Astrocyte (in vitro differentiated cells and primary cell): Measurements from ENCODE around the gene CBLC. TPM values are rescaled to one million over a fixed set of nuclear protein-coding genes. Genes with fewer than 3 reads are reported as not detected.
"Not testable (repeated sequence)": the region's sequence is repeated elsewhere in the genome, so short reads cannot be mapped to it uniquely, and the experiment has no call there.

Experiments
- DNase-seq: peaks from one replicate; pipeline ENCODE4 v3.0.0-alpha.2; 2010; ENCODE audit warnings: low read depth
- FAIRE-seq: peaks from 2 replicates; lab custom pipeline; 2011; peaks lifted over from hg19 to GRCh38; lab: Jason Lieb, UNC
- H2AFZ ChIP-seq: 2 replicates; pipeline ENCODE4 v1.6.0; 2012; ENCODE audit warnings: low read depth, low read length, inconsistent platforms
- H3K27ac ChIP-seq: 2 replicates; pipeline ENCODE4 v1.5.1; 2011; ENCODE audit warnings: low read depth, low read length, inconsistent platforms
- H3K27me3 ChIP-seq: 2 replicates; pipeline ENCODE4 v1.6.0; 2011; ENCODE audit warnings: low read length, inconsistent platforms; ENCODE audit not compliant: insufficient read depth
- H3K36me3 ChIP-seq: 2 replicates; pipeline ENCODE4 v1.5.1; 2011; ENCODE audit warnings: low read length, inconsistent platforms; ENCODE audit not compliant: insufficient read depth
- H3K4me1 ChIP-seq: 2 replicates; pipeline ENCODE4 v1.5.1; 2011; ENCODE audit warnings: low read length, inconsistent platforms; ENCODE audit not compliant: insufficient read depth
- H3K4me2 ChIP-seq: 2 replicates; pipeline ENCODE4 v1.6.0; 2012; ENCODE audit warnings: low read length, inconsistent platforms
- H3K4me3 ChIP-seq: 2 replicates; pipeline ENCODE4 v1.5.1; 2011; ENCODE audit warnings: low read depth, mild to moderate bottlenecking, low read length, inconsistent platforms; ENCODE audit not compliant: insufficient read depth
- H3K79me2 ChIP-seq: 2 replicates; pipeline ENCODE4 v1.6.0; 2012; ENCODE audit warnings: mild to moderate bottlenecking, low read length, inconsistent platforms; ENCODE audit not compliant: insufficient read depth
- H3K9ac ChIP-seq: 2 replicates; pipeline ENCODE4 v1.6.0; 2012; ENCODE audit warnings: mild to moderate bottlenecking, low read length, inconsistent platforms
- H3K9me3 ChIP-seq: 2 replicates; pipeline ENCODE4 v1.5.1; 2012; ENCODE audit warnings: low read depth, mild to moderate bottlenecking, low read length, inconsistent platforms; ENCODE audit not compliant: insufficient read depth
- H4K20me1 ChIP-seq: 2 replicates; pipeline ENCODE4 v1.6.0; 2012; ENCODE audit warnings: low read length, inconsistent platforms; ENCODE audit not compliant: insufficient read depth
- H3K27ac Mint-ChIP-seq: one replicate; pipeline ENCODE4 v1.8.0; 2021; ENCODE audit warnings: mild to moderate bottlenecking, mixed read lengths; ENCODE audit not compliant: unreplicated experiment
- H3K27me3 Mint-ChIP-seq: one replicate; pipeline ENCODE4 v1.8.0; 2021; ENCODE audit warnings: low read depth, mixed read lengths; ENCODE audit not compliant: unreplicated experiment
- H3K36me3 Mint-ChIP-seq: one replicate; pipeline ENCODE4 v1.8.0; 2021; ENCODE audit warnings: low read depth, mixed read lengths; ENCODE audit not compliant: unreplicated experiment
- H3K4me1 Mint-ChIP-seq: one replicate; pipeline ENCODE4 v1.8.0; 2021; ENCODE audit warnings: low read depth, mixed read lengths; ENCODE audit not compliant: unreplicated experiment
- H3K4me3 Mint-ChIP-seq: one replicate; pipeline ENCODE4 v1.8.0; 2021; ENCODE audit warnings: mild to moderate bottlenecking, moderate library complexity, mixed read lengths; ENCODE audit not compliant: unreplicated experiment
- H3K9me3 Mint-ChIP-seq: one replicate; pipeline ENCODE4 v1.8.0; 2021; ENCODE audit warnings: mild to moderate bottlenecking, mixed read lengths; ENCODE audit not compliant: unreplicated experiment
- EZH2 ChIP-seq: IDR thresholded peaks from 2 replicates; pipeline ENCODE4 v1.6.1; 2012; ENCODE audit warnings: mild to moderate bottlenecking, low read length, inconsistent platforms; ENCODE audit not compliant: insufficient read depth
- total RNA-seq: library from RNA; stranded (reverse); gene quantifications from 2 replicates; pipeline ENCODE4 v1.2.1, GENCODE V29; 2021
- TF ChIP-seq, protein P1 (sequence below): IDR thresholded peaks from 2 replicates; pipeline ENCODE4 v1.5.1; 2011; ENCODE audit warnings: low read depth, mild to moderate bottlenecking, inconsistent platforms, low read length, moderate library complexity; ENCODE audit not compliant: insufficient read depth

Gene CBLC
- total RNA-seq, 1 donor from 2014 or later = not detected

DNA sequence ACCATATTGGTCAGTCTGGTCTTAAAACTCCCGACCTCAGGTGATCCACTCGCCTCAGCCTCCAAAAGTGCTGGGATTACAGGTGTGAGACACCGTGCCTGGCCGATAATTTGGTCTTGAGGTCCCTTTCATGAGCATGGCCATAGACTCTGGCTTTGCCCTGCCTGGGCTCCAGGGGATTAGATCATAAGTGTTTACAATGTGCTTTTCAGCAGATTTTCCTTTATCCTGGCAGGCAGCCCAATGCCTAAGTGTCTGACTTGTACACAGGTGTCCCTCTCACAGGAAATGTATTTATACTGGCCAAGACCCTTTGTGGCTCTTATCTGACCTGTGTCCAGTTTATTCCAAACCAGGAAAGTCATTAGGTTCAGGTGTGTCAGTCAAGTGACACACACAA lies 47.1 kb downstream of the CBLC start:
- peaks cover 33% of the 10 kb centered on the region for H3K27me3 Mint-ChIP-seq
- no peak for FAIRE-seq

DNA sequence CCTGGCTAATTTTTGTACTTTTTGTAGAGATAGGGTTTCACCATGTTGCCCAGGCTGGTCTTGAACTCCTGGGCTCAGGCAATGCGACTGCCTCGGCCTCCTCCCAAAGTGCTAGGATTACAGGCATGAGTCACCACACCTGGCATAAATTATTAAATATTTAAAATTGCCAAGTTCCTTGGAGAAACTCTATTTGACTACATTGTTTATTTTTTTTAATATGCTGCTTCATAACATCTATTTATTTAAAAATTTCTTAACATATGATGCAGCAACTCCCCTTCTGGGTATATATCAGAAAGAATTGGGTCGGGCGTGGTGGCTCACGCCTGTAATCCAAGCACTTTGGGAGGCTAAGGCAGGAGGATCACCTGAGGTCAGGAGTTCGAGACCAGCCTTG lies 55.2 kb downstream of the CBLC start:
- H3K27me3 Mint-ChIP-seq = peaks cover 19% of the 10 kb centered on the region
- not testable (repeated sequence) for H3K79me2 ChIP-seq, DNase-seq, H3K4me1 ChIP-seq, H3K4me3 ChIP-seq, H3K9ac ChIP-seq, H3K27me3 ChIP-seq, H3K4me3 Mint-ChIP-seq, H3K9me3 ChIP-seq, H2AFZ ChIP-seq, H4K20me1 ChIP-seq, H3K4me1 Mint-ChIP-seq, H3K4me2 ChIP-seq, H3K36me3 ChIP-seq, H3K9me3 Mint-ChIP-seq, H3K36me3 Mint-ChIP-seq, H3K27ac Mint-ChIP-seq, H3K27ac ChIP-seq, FAIRE-seq

More for the DNA sequence above, 47.1 kb downstream of the CBLC start:
- no peak overlapping the region for H3K9ac ChIP-seq
- no peak overlapping the region for H3K27ac Mint-ChIP-seq
- no peak overlapping the region for H3K4me3 ChIP-seq
- no peaks in the 10 kb centered on the region for H3K9me3 Mint-ChIP-seq
- no peaks in the 10 kb centered on the region for H4K20me1 ChIP-seq
- no peaks in the 10 kb centered on the region for H3K36me3 Mint-ChIP-seq
- no peaks in the 10 kb centered on the region for H3K4me1 ChIP-seq
- no peak overlapping the region for H3K27ac ChIP-seq
- H3K4me2 ChIP-seq = no peak overlapping the region
- TF ChIP-seq EZH2 = no peak
- TF ChIP-seq, protein P1, sequence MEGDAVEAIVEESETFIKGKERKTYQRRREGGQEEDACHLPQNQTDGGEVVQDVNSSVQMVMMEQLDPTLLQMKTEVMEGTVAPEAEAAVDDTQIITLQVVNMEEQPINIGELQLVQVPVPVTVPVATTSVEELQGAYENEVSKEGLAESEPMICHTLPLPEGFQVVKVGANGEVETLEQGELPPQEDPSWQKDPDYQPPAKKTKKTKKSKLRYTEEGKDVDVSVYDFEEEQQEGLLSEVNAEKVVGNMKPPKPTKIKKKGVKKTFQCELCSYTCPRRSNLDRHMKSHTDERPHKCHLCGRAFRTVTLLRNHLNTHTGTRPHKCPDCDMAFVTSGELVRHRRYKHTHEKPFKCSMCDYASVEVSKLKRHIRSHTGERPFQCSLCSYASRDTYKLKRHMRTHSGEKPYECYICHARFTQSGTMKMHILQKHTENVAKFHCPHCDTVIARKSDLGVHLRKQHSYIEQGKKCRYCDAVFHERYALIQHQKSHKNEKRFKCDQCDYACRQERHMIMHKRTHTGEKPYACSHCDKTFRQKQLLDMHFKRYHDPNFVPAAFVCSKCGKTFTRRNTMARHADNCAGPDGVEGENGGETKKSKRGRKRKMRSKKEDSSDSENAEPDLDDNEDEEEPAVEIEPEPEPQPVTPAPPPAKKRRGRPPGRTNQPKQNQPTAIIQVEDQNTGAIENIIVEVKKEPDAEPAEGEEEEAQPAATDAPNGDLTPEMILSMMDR = no peak
- no peak overlapping the region for H3K4me3 Mint-ChIP-seq
- no peak for DNase-seq
- no peaks in the 10 kb centered on the region for H3K79me2 ChIP-seq
- H3K4me1 Mint-ChIP-seq = no peaks in the 10 kb centered on the region
- H3K36me3 ChIP-seq = no peaks in the 10 kb centered on the region
- H3K9me3 ChIP-seq = no peaks in the 10 kb centered on the region
- H2AFZ ChIP-seq = no peak overlapping the region
- peaks cover 10% of the 10 kb centered on the region for H3K27me3 ChIP-seq

DNA sequence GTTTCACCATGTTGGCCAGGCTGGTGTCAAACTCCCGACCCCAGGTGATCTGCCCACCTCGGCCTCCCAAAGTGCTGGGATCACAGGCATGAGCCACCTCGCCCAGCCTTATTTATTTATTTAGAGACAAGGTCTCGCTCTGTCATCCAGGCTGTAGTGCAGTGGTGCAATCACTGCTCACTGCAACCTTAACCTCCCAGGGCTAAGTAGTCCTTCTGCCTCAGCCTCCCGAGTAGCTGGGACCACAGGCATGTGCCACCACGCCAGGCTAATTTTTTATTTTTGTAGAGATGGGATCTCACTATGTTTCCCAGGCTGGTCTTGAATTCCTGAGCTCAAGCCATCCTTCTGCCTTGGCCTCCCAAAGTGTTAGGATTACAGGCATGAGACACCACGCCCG lies 56.7 kb downstream of the CBLC start:
- H3K4me1 ChIP-seq, H4K20me1 ChIP-seq, H3K36me3 ChIP-seq, H3K79me2 ChIP-seq, H3K27me3 ChIP-seq, FAIRE-seq, H3K27ac ChIP-seq, H3K4me1 Mint-ChIP-seq, H3K27ac Mint-ChIP-seq, H3K9ac ChIP-seq, H3K9me3 Mint-ChIP-seq, H3K4me3 ChIP-seq, H2AFZ ChIP-seq, H3K36me3 Mint-ChIP-seq, DNase-seq, H3K4me3 Mint-ChIP-seq, H3K4me2 ChIP-seq, H3K9me3 ChIP-seq: not testable (repeated sequence)
- peaks cover 19% of the 10 kb centered on the region for H3K27me3 Mint-ChIP-seq

DNA sequence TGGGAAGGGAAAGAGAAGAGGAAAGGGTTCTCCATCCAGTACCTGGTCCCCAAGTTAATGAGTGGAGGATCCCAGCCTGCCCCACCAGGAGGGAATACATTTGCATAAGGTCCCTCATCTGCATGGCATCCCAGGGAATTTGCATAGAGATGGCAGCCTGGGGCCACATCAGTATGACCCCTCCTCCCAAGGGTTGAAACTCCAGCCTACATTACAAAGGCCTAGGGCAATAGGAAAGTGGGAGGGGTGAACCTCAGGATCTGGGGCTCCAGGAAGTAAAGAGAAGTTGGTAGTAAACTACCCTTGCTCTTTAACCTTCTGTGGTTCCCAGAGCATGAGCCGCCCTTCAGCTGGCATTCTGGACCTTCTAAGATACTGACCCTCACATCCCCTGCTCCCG lies 61.6 kb downstream of the CBLC start:
- H3K36me3 Mint-ChIP-seq = no peaks in the 10 kb centered on the region
- no peak overlapping the region for H3K27ac ChIP-seq
- H3K27me3 ChIP-seq = peaks cover 2% of the 10 kb centered on the region
- no peak overlapping the region for H3K9ac ChIP-seq
- H3K4me2 ChIP-seq = no peak overlapping the region
- TF ChIP-seq, protein P1 = no peak
- TF ChIP-seq EZH2 = no peak
- no peaks in the 10 kb centered on the region for H3K9me3 Mint-ChIP-seq
- H3K36me3 ChIP-seq = no peaks in the 10 kb centered on the region
- H3K27ac Mint-ChIP-seq = no peak overlapping the region
- no peaks in the 10 kb centered on the region for H3K9me3 ChIP-seq
- no peaks in the 10 kb centered on the region for H3K4me1 Mint-ChIP-seq
- H3K4me3 ChIP-seq = no peak overlapping the region
- H3K4me1 ChIP-seq = no peaks in the 10 kb centered on the region
- no peak overlapping the region for H3K4me3 Mint-ChIP-seq
- no peak for DNase-seq
- FAIRE-seq = no peak
- H4K20me1 ChIP-seq = no peaks in the 10 kb centered on the region
- peaks cover 16% of the 10 kb centered on the region for H3K27me3 Mint-ChIP-seq
- H2AFZ ChIP-seq = no peak overlapping the region
- no peaks in the 10 kb centered on the region for H3K79me2 ChIP-seq
